Measurements from ENCODE around the gene LRCOL1. TPM values are rescaled to one million over a fixed set of nuclear protein-coding genes. Genes with fewer than 3 reads are reported as not detected.

LRCOL1 gene
- total and polyA plus RNA-seq, 3 experiments from 2014 or later: not detected

- Histone ChIP-seq H3K9me3 (ENCODE audit: low read length) (no peaks in the 10 kb centered on the region), H3K27me3 (ENCODE audit: insufficient read depth, low read length, poor library complexity, severe bottlenecking) (no peaks in the 10 kb centered on the region), H3K4me3 (ENCODE audit: low read length) (no peak overlapping the region), H3K27ac (ENCODE audit: low read depth, low read length) (no peak overlapping the region), H3K4me1 (ENCODE audit: insufficient read depth, low read length) (no peaks in the 10 kb centered on the region), H3K36me3 (ENCODE audit: insufficient read depth, low read length) (peaks cover 9% of the 10 kb centered on the region)
- POLR2A ChIA-PET: no interaction called here
- Mint-ChIP-seq H3K4me3 (no peak overlapping the region), H3K27ac (peak overlapping the region in 1 of 8 donors; percentile 27), H3K4me1 (no peaks in the 10 kb centered on the region), H3K9me3 (no peaks in the 10 kb centered on the region), H3K27me3 (no peaks in the 10 kb centered on the region), H3K36me3 (peaks cover 11 to 71% (median 18%) of the 10 kb centered on the region in 3 donors)
- DNase-seq: no peak
- CTCF ChIA-PET: no interaction called here
Measured at GRCh38 chr12:132649226-132649945, 39.0 kb upstream of the LRCOL1 start.

DNA sequence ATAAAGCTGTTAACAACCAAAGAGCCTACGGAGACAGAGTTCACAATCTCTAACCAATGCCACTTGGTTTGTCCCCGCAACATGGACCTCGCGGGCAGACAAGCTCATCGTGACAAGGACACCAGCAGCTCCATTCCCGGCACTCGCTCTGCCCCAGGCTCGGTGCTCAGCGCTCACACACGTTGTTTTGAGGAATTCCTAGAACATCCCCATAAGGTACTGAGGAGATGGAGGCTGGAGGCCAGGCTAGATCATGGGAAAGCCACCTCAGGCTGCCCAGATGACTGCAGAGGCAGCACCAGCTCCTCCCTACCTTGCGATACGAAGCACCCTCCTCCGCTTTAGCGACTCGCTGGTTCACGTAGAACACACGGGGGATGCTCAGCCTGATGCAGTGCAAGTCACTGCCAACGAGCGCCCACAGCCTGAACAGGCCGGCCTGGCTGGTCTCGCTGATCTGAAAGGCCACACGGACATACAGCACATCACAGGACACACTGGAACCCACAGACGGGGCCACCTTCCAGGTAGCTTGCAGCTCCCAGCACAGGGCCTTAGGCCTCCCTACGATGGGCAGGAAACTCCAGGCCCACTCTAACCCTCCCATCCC, 38.3 kb upstream of the LRCOL1 start:
- Histone ChIP-seq H3K9me3 (ENCODE audit: low read length) (no peaks in the 10 kb centered on the region), H3K4me1 (ENCODE audit: insufficient read depth, low read length) (no peaks in the 10 kb centered on the region), H3K36me3 (ENCODE audit: insufficient read depth, low read length) (peaks cover 9% of the 10 kb centered on the region), H3K4me3 (ENCODE audit: low read length) (no peak overlapping the region), H3K27me3 (ENCODE audit: insufficient read depth, low read length, poor library complexity, severe bottlenecking) (no peaks in the 10 kb centered on the region), H3K27ac (ENCODE audit: low read depth, low read length) (no peak overlapping the region)
- H3K27me3 Mint-ChIP-seq: no peaks in the 10 kb centered on the region
- H3K4me1 Mint-ChIP-seq: no peaks in the 10 kb centered on the region
- peak overlapping the region in 2 of 8 donors; percentile 27 to 46 for H3K27ac Mint-ChIP-seq
- no peak overlapping the region for H3K4me3 Mint-ChIP-seq
- H3K36me3 Mint-ChIP-seq: peaks cover 9 to 68% (median 18%) of the 10 kb centered on the region in 3 donors
- ChIA-PET CTCF (no interaction called here), POLR2A (no interaction called here)
- H3K9me3 Mint-ChIP-seq: no peaks in the 10 kb centered on the region
- DNase-seq: no peak

DNA sequence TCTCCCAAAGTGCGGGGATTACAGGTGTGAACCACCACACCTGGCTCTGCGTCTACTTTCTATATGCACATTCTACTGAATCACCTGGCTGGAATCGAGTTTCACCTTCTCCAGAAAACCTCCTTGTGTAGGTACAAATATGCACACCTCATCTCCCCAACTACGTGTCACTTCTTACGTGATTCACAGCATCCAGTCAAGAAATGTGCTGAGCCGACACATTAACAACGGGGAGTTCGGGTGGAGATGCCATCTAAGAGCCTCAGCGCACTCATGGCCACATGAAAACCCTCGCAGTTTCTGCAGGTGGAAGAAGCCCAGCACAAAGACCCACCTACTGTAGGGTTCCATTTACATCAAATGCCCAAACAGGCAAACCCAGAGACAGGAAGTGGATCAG, 37.5 kb upstream of the LRCOL1 start:
- Histone ChIP-seq H3K9me3 (ENCODE audit: low read length) (no peaks in the 10 kb centered on the region), H3K27ac (ENCODE audit: low read depth, low read length) (no peak overlapping the region), H3K27me3 (ENCODE audit: insufficient read depth, low read length, poor library complexity, severe bottlenecking) (no peaks in the 10 kb centered on the region), H3K4me1 (ENCODE audit: insufficient read depth, low read length) (no peaks in the 10 kb centered on the region), H3K36me3 (ENCODE audit: insufficient read depth, low read length) (peaks cover 9% of the 10 kb centered on the region), H3K4me3 (ENCODE audit: low read length) (no peak overlapping the region)
- Mint-ChIP-seq H3K9me3 (no peaks in the 10 kb centered on the region), H3K27ac (no peak overlapping the region), H3K4me1 (no peaks in the 10 kb centered on the region), H3K36me3 (peaks cover 7 to 72% (median 17%) of the 10 kb centered on the region in 3 donors), H3K27me3 (no peaks in the 10 kb centered on the region), H3K4me3 (no peak overlapping the region)
- DNase-seq: no peak
- CTCF ChIA-PET: no interaction called here
- POLR2A ChIA-PET: no interaction called here

GRCh38 chr12:132646850-132647249, 36.5 kb upstream of the LRCOL1 start:
- Histone ChIP-seq H3K4me3 (ENCODE audit: low read length) (no peak overlapping the region), H3K27ac (ENCODE audit: low read depth, low read length) (no peak overlapping the region), H3K27me3 (ENCODE audit: insufficient read depth, low read length, poor library complexity, severe bottlenecking) (no peaks in the 10 kb centered on the region), H3K36me3 (ENCODE audit: insufficient read depth, low read length) (peaks cover 9% of the 10 kb centered on the region), H3K4me1 (ENCODE audit: insufficient read depth, low read length) (no peaks in the 10 kb centered on the region), H3K9me3 (ENCODE audit: low read length) (no peaks in the 10 kb centered on the region)
- Mint-ChIP-seq H3K27ac (peak overlapping the region in 1 of 8 donors; percentile 75), H3K9me3 (no peaks in the 10 kb centered on the region), H3K4me1 (no peaks in the 10 kb centered on the region), H3K27me3 (no peaks in the 10 kb centered on the region), H3K4me3 (no peak overlapping the region), H3K36me3 (peaks cover 7 to 75% (median 11%) of the 10 kb centered on the region in 3 donors)
- no peak for DNase-seq
- CTCF ChIA-PET: no interaction called here
- POLR2A ChIA-PET: no interaction called here

DNA sequence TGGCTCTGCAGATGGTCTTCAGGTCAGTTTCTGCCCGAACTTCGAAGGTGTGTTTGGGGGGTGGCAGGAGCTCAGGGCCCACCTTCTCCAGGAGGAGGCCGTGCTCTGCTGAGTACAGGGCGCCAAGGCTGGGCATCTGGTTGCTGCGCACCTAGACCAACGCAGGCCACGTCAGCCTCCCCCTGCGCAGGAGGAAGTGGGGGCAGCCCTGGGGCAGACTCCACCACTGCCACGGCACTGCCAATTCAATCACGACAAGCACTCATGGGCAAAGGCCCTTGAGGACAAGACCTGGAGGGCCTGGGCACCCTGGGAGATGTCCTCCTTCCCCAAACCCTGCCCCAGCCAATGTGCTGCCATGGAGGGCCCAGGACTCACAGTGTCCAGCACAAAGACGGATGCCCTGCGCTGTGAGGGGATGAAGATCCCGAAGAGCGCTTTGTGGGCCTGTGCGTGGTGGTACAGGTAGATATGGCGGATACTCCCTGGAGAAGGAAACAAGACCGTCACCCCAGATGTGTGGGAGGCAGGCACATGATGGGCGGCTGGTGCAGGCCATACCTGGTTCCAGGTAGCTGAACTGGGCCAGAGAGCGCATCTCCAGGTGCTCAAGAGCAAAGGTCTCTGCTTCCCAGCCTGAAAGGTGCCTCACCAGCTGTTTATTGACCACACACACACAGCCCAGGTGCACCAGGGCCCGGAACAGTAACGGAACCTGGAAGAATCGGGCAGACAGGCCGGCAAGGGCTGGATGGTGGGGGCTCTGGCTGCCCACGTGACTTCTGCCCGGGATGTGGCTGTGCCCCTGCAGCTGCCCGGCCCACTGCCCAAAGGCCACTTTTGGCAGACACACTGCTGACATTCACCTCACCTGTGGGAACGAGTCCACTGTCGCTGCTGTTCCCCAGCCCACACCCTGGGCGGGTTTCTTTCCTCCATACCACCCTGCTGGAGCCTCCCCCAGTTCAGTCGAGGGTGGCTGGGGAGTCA, 32.8 kb upstream of the LRCOL1 start:
- POLR2A ChIA-PET: no interaction called here
- CTCF ChIA-PET: no interaction called here
- peak in 1 of 5 donors; percentile 22 for DNase-seq
- peaks cover 9% of the 10 kb centered on the region for H3K36me3 ChIP-seq (ENCODE audit: insufficient read depth, low read length)
- Mint-ChIP-seq H3K36me3 (peaks cover 7 to 75% (median 12%) of the 10 kb centered on the region in 3 donors), H3K27me3 (no peaks in the 10 kb centered on the region), H3K4me1 (peaks cover 0 to 4% (median 0%) of the 10 kb centered on the region in 3 donors), H3K27ac (peak overlapping the region in 1 of 8 donors; percentile 54), H3K9me3 (no peaks in the 10 kb centered on the region), H3K4me3 (no peak overlapping the region)
- H3K27ac ChIP-seq (ENCODE audit: low read depth, low read length): no peak overlapping the region
- H3K4me1 ChIP-seq (ENCODE audit: insufficient read depth, low read length): no peaks in the 10 kb centered on the region
- no peak overlapping the region for H3K4me3 ChIP-seq (ENCODE audit: low read length)
- no peaks in the 10 kb centered on the region for H3K9me3 ChIP-seq (ENCODE audit: low read length)
- H3K27me3 ChIP-seq (ENCODE audit: insufficient read depth, low read length, poor library complexity, severe bottlenecking): no peaks in the 10 kb centered on the region

- CTCF ChIA-PET: no interaction called here
- H3K4me1 Mint-ChIP-seq: peaks cover 0 to 4% (median 0%) of the 10 kb centered on the region in 3 donors
- Histone ChIP-seq H3K27ac (ENCODE audit: low read depth, low read length) (no peak overlapping the region), H3K27me3 (ENCODE audit: insufficient read depth, low read length, poor library complexity, severe bottlenecking) (no peaks in the 10 kb centered on the region), H3K36me3 (ENCODE audit: insufficient read depth, low read length) (peaks cover 6% of the 10 kb centered on the region), H3K9me3 (ENCODE audit: low read length) (no peaks in the 10 kb centered on the region), H3K4me1 (ENCODE audit: insufficient read depth, low read length) (no peaks in the 10 kb centered on the region), H3K4me3 (ENCODE audit: low read length) (no peak overlapping the region)
- peaks cover 4 to 75% (median 16%) of the 10 kb centered on the region in 3 donors for H3K36me3 Mint-ChIP-seq
- H3K27me3 Mint-ChIP-seq: no peaks in the 10 kb centered on the region
- POLR2A ChIA-PET: no interaction called here
- H3K4me3 Mint-ChIP-seq: no peak overlapping the region
- DNase-seq: no peak
- no peaks in the 10 kb centered on the region for H3K9me3 Mint-ChIP-seq
- no peak overlapping the region for H3K27ac Mint-ChIP-seq
Measured at GRCh38 chr12:132641811-132642650, 31.6 kb upstream of the LRCOL1 start.

DNA sequence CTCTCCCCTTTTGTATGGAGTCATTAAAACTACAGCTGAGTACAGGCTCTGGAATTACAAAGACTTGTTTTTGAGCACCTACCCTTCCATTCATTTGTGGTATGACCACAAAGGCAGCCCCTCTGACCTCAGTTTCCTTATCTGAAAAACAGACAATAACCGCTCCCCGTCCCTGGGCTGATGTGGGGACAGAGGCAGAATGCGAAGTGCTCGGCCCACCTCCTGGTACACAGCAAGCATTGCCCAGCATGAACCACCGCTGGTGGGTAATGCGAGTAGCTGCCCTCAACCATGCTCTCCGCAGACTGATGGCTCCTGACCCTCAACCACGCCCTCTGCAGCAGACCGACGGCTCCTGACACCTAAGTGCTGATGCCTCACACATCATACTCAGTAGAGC, 30.6 kb upstream of the LRCOL1 start:
- no peaks in the 10 kb centered on the region for H3K27me3 Mint-ChIP-seq
- CTCF ChIA-PET: no interaction called here
- peak overlapping the region in 1 of 8 donors; percentile 18 for H3K27ac Mint-ChIP-seq
- peak in 1 of 5 donors; percentile 21 for DNase-seq
- Histone ChIP-seq H3K9me3 (ENCODE audit: low read length) (no peaks in the 10 kb centered on the region), H3K4me3 (ENCODE audit: low read length) (no peak overlapping the region), H3K27me3 (ENCODE audit: insufficient read depth, low read length, poor library complexity, severe bottlenecking) (no peaks in the 10 kb centered on the region), H3K27ac (ENCODE audit: low read depth, low read length) (no peak overlapping the region), H3K36me3 (ENCODE audit: insufficient read depth, low read length) (peaks cover 8% of the 10 kb centered on the region), H3K4me1 (ENCODE audit: insufficient read depth, low read length) (no peaks in the 10 kb centered on the region)
- no peak overlapping the region for H3K4me3 Mint-ChIP-seq
- POLR2A ChIA-PET: no interaction called here
- peaks cover under 1 to 76% (median 17%) of the 10 kb centered on the region in 3 donors for H3K36me3 Mint-ChIP-seq
- H3K4me1 Mint-ChIP-seq: peaks cover 0 to 4% (median 0%) of the 10 kb centered on the region in 3 donors
- H3K9me3 Mint-ChIP-seq: no peaks in the 10 kb centered on the region
